HG03097 (cell line): ENCODE data around the gene ARHGEF17.

Experiments
- ATAC-seq: cut with Tn5 transposase; IDR thresholded peaks from one replicate; pipeline ENCODE4 v1.9.1; 2021; ENCODE audit not compliant: unreplicated experiment, low FRiP score

The ARHGEF17 gene

DNA sequence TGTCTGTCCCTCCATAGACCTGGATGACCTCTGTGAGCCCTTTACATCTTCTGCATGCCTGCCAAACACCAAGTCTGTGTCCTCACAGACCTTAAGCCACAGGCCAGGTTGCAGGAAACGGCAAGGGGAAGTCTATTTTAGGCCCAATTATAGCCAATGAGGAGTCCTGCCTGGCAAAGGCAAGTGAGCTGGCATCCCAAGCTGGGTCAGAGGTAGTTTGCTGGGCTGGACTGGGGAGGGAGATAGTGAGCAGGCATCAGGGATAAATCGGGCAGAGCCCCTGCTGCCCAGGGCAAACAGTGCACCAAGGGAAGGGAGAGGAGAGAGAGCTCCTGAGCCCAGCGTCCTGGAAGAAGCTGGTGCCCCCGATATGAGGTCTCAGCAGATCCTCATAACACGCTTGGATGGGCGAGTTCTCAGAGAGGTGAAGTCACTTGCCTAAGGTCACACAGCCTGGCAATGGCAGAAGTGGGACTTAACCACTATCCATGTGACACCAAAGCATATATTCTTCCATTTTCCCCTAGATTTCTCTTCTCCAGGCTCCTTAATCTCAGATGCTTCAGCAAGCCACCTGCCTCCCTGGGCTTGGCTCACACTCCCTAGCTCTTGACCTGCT lies 64.4 kb downstream of the ARHGEF17 start:
- no peak for ATAC-seq

DNA sequence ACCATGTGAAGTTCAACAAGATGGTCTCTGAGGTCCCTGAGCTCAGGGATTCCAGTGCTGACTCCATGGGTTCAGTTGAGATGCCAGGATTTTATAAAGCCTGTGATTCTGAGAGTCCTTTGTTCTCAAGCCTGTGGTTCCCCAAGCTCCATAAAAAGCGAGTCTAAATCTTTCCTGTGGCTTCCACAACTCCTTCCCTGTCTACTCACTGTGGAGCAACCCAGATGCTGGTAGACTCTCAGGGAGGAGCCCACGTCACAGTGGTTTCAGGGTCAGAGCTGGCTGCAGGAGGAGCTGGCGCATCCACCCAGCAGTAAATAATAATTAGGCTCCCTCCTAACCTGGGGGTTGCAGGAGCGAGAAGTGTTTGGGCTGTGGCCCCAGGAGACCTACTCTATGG lies 66.1 kb downstream of the ARHGEF17 start:
- no peak for ATAC-seq

DNA sequence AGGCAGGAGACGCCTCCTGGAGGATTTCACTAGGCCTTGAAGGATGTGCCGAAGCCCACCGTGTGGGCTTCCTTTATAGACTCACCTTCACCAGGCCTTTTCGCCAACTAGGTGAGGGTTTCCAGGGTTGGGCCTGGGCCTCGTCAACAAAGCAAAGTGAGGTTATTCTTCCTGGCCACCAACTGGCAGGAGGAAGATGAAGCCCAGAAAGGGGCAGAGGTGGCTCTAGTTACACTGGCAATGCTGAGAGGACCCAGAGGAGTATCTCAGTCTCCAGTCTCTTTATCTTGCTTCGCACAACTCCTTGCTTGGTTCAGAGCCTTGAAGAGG lies 67.7 kb downstream of the ARHGEF17 start:
- no peak for ATAC-seq

DNA sequence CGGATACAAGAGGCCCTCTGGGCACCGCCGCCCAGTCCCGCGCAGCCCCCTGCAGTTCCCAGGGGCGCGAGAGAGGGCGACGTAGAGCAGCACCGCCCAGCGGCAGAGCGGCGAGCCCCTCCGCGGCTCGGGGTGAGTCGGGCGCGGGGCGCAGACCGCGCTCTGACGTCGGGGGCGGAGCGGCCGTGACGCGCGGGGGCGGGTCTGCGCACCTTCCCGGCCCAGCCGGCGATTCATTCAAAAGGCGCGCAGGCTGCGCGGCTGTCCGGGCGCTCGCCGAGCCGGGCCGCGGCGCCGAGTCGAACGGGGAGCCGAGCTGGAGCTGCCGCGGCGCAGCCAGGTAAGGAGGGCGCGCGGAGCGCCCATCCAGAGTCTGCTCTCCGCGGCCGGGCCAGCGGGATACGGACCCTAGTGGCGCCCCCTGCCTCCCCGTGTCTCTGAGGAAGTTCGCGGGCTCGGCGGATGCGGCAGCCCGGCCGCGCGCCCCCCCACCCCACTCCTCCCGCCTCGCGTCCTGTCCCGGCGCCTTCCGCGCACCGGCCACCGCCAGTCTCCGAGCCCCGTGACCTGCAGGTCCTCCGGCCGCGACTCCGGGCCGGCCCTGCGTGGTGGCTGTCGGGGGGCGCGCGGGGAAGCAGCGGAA lies 68.2 kb downstream of the ARHGEF17 start, which contains the start of gene RELT:
RELT (plus strand) TSS at position 240 of the 643 bp plus-strand sequence. CDS start 12,738 bp downstream, outside the sequence.
- peak; percentile 72 for ATAC-seq

DNA sequence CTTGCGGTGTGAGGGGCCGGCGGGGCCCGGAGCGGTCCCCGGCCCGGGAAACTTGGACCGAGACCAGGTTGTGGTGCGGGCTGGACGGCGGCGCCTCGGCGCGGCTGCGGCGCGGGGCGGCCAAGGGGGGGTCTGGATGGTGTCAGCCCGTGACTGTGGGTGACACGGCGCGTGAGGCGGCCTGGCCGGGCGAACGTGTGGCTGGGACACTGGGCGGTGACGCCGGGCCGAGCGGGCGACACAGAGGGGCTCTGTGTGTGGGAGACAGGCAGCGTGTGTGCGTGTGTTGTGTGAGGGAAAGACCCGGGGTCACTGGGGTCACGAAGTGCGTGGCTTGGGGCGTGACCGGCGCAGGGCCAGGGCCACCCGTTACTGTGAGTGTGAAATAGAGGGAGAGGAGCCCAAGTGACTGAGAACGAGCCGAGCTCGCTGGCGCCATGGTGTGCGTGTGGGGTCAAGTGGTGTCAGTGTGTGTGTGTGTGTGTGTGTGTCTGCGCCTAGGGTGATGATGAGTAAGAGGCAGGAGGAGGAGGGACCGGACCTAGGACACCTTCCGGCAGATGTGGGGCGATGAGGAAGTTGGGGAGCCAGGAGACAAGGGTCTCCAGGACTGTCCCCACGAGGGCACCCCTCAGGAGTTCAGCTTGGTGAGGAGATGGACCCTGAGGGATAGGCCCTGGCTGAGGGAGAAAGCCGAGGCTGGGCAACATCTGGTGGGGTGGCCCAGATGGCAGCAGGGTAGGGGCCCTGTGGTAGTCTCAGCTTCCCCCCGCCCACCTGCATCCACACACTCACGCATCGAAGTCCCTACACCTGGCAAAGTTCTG lies 68.9 kb downstream of the ARHGEF17 start:
- peak; percentile 5 for ATAC-seq

DNA sequence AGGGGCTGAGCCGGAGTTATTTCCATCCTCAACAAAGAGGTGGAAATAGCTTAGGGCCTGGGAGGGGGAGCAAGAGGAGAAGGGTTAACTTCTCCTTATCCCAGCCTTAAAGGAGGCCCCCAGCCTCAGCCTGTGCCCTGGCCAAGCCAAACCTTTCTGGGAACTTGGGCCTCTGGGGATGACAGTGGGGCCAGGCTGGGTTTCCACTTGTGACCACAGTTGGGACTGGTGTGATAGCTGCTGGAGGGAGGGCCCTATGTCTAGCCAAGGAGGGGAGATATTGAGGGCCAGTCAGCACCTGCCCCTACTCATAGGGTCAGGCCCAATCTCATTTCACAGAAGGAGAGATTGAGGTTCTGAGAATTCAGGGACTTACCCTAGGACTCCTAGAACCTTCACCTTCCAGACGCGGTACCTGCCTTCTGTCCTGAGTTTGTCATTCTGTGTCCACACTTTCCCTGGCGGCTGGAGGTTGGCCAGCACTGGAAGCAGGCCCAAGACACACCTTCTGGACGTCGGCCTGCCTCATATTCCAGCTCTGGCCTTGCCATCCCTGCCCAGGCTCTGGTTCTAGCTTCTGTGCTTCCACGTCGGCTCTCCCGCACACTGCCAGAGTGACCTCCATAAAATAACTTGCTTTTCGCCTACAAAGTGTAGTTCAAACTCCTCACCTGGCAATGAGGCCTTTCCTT lies 71.3 kb downstream of the ARHGEF17 start:
- no peak for ATAC-seq

DNA sequence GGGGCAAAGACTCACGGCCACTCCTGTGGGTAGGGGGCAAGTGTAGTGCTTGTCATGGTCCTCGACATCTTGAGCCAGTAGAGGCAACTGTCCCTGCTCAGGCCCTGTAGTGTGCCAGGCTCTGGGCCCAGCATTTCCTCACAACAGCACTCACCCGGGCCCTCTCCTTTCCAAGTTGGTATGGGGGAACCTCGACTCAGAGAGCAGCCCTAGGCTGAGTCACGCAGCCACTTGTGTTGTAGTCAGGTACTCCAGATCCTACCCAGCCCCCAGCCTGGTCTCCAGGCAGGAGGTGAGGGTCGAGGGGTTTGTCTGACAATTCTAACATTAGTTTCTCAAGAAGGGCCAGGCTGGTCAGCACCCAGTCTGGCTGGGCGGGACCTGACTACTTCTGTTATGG lies 72.3 kb downstream of the ARHGEF17 start:
- ATAC-seq: no peak

DNA sequence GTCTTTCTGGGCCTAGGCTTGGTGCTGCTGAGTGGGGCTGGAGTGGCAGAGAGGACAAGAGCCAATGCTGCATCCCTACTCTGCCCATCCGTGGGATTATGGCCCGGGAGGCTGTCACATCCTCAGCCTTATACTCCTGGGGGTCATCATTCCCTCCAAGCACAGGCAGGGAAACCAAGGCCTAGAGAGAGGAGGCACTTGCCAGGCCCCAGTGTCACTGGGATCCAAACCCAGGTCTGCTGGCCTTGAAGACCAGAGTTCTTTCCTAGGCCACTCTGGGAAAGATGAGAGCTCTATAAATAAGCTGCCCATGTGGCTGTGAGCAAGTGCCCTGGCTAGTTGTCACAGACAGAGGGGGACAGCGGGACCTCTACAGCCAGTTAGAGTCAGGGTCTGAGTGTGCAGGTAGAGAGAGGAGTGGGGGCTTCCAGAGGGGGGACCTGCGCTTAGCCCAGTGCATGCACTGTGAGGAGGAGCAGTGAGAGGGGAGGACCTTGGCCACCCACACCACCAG lies 72.9 kb downstream of the ARHGEF17 start:
- no peak for ATAC-seq

DNA sequence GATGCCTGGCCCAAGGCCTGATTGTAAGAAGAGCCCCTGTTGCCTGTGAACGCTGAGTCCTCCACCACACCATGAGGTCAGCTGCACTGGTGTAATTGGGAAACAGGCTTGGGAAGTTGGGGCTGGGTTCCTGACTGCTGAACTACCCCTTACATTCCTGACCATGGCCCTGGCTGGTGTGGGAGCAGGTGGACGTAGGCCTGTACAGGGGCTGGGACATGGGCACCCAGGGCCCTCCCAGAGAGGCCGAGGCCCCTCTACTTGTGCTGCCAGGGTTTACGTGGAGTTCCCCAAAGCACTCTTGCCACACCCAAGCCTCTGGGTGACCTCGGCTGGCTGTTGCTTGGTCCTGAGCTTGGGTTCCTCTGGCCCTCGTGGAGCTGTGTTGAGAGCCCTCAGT lies 73.5 kb downstream of the ARHGEF17 start:
- no peak for ATAC-seq

DNA sequence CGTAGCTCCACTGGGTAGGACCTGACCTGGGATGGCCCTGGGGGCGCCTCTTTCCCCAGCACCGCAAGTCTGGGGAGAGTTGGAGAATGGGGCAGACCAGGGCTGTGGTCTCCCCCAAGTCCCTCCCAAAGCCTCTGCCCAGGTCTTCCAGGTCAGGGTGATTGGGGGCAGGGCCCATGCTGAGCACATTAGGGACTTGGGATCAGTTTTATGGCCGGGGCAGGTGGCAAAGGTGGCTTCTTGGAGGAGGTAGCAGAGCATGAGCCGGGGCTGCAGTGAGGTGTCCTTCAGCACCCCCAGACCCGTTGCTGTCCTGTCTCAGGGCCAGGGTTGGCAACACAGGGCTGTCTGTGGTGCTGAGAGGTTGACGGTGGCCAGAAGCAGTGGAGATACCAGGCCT lies 74.1 kb downstream of the ARHGEF17 start:
- no peak for ATAC-seq

DNA sequence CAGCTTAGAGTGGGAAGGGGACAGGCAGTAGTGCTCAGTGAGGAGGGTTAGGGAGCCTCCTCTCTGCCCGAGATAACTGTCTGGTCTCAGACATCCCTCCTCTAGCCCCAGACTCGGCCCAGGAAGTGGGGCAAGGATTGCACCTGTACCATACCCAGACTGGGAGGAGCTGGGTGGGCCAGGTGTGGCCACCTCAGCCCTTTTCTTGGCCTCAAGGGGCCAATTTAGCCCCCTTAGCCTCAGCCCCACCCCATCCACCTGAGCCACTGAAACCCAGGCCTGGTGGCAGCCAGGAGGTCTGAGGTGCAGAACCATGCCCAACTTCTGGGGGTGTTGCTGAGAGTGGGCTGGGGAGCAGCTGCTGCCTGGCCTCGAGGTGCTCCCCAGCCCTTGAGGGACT lies 74.7 kb downstream of the ARHGEF17 start:
- ATAC-seq: no peak

DNA sequence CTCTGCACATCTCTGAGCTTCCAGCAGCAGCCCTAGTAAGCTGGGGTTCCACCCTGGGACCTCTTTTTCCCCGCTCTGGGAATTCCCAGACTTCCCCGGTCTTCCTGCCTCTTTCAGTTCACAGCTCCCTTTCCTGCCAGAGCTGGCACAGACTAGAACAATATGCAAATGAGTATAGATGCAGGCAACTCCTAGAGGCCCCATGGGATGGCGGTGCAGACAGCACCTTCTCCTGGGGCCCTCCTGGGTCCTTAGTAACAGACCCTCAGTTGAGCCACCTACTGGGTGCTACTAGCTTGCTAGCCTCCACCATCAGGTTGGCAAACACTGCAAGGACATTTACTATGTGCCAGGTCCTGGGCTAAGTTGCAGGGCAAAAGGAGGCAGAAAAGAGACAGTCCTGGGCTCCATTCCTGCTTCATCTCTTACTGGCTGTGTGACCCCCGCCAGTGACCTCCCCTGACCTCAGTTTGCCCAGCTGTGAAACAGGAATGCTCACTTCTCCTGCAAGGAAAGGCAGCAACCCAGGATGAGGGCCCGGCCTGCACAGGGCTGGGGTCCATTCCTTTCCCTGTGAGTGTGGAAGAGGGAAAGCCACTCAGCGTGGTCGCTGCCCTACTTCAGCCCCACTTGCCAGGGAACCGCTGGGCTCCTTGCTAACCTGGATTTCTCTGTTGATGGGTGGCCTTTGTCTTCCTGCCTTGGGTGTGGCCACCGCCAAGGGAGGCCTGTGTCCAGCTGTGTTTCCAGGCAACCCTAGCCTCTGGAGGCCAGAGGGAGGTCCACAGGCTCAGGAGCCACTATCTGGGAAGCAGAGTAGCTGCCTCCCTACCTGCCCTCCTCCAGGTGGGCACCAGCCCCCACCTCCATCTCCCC lies 75.4 kb downstream of the ARHGEF17 start:
- no peak for ATAC-seq

DNA sequence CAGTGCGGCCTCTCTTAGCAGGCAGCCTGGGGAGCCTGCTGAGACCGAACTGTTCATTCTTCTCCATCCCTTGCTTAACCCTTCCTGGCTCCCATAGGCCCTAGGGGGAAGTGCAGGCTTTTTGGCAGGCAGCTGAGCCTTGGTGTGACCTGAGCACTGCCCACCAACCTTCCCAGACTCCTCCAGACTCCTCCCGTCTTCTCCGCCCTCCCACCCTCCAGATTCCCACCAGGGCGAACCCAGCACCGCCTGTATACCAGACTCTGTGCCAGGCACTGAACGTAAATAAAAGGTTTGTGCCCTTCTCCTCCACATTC lies 76.0 kb downstream of the ARHGEF17 start:
- ATAC-seq: no peak

DNA sequence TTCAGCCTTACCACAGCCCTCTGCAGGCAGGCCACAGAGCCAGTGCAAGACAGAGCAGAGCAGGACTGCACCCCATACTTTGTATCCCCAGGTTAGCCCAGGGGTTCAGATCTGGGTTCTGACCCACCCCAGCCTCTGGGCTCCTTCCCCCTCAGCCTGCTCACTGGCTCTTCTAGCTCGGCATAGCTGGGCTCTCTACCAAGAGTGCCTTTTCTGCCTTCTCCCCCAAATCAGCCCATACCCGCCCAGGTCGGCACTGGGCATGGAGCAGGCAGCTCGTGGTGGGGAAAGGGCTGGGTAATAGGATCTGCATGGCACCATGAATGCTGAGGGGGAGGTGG lies 76.4 kb downstream of the ARHGEF17 start:
- no peak for ATAC-seq

DNA sequence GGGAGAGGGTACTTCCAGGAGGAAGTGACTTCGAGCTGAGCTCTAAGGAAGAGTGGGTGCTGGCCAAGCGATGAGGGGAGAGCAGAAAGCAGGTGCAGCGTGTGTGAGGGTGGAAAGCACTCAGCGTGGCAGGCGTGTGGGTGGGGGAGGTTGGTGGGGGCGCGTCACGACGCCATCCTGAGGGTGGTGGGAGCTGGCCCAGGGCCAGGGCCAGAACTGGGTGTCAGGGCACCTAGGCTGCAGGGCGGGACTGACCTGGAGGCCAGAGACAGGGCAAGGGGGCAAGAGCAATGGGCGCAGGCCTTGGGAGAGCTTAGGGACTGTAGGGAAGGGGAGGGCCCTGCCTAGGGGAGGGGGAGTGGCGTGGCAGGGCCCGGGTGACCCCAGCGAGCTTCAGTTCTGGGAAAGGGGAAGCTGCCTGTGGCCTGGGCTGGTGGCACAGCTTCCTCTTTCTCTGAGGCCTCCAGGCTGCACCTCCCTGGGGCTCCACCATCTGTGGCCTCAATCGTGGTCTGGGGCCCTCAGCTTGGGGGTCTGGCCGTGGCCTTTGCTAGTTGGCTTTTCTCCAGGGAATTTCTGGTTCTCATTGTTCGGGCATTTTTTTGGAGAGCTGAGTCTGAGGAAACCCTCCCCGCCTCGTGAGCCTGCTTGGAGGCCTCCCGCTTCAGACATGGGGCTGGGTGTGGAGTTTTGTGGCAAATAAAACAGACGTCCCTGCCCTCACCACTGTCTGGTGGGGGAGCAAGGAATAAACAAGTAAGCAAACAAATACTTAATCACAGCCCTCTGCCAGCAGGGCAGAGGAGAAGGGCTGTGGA lies 77.0 kb downstream of the ARHGEF17 start:
- no peak for ATAC-seq

DNA sequence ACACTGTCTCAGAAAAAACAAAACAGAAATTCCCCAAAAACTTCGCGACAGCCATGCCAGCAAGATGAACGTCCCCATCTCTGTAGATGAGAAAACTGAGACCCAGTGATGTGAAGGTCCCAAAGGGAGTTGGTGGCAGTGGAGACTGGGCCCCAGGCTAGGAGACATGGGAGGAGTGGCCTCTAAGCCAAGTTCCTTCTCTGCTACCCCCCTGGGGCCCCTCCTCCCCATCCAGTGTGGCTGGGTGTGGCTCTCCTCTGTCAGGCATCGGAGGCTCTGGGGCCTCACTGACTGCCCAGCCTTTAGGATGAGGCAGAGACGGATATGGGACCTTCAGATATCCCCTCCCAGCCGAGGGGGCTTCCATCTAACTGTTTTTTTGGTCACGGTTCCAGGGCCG lies 77.9 kb downstream of the ARHGEF17 start:
- no peak for ATAC-seq

DNA sequence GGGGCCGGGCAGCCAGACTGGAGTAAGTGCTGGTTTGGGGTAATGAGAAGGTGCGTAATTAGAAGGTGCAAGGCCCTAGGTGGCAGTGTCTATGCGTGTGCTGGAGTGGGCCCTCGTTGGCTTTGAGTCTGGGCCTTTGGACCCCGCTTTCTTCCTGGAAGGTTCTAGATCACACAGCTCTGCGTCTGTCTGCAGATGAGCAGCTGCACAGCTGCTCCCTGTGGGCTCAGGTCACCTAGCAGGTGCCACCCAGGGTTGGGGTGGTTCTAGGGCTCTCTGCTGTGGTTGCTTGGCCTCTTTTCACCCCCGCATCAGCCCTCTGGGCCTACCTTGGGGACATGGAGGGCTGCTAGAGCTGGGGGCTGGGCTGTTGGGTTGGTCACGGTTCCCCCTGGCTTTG lies 78.5 kb downstream of the ARHGEF17 start:
- no peak for ATAC-seq

DNA sequence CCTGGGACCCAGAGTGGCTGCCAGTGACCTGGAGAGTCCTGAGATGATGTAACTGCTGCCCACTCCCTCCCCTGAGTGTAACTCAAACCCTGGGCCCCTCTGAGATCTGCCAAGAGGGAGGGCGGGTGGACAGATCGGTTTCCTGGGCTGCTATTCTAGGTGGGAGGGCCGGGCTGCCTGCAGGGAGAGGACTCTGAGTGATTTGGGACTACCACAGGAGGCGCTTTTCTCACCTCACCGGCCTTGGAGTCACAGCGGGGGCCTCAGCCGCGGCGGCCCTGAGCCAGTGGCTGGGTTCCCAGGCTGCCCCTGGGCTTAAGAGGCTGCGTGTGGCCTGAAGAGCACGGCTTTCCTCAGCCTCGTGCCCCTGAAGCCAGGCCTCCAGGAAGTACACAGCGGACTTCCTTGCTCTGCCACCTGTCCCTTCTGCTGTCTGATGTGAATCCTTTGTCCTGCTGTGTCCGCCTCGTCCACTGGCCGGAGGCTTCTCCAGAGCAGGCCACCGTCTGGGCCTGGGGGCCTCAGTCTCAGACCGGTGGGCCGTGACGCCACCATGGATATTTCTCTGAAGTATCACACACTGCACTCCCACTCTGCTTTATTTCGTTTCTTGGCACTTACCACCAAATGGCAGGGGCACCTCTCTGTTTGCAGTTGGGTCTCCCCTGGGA lies 79.7 kb downstream of the ARHGEF17 start:
- ATAC-seq: no peak
